ENCODE data around the gene FZD1.

Gene FZD1

GRCh38 chr7:91264046-91264923 lies at the start of gene FZD1:
TSS of gene FZD1 (plus strand) at chr7:91264433. CDS start at chr7:91264881, 448 bp downstream.
- peak; percentile 98 for DNase-seq

- no peak for DNase-seq
These were observed 37.8 kb upstream of the FZD1 start for GRCh38 chr7:91226411-91226810.

- DNase-seq = no peak
These were observed 35.9 kb upstream of the FZD1 start for GRCh38 chr7:91228327-91228726.

- DNase-seq = no peak
These were observed 35.2 kb upstream of the FZD1 start for GRCh38 chr7:91228927-91229558.

GRCh38 chr7:91230100-91230499 lies 34.1 kb upstream of the FZD1 start:
- no peak for DNase-seq

GRCh38 chr7:91230503-91230902 lies 33.7 kb upstream of the FZD1 start:
- DNase-seq = no peak

- no peak for DNase-seq
These were observed 31.0 kb upstream of the FZD1 start for GRCh38 chr7:91233212-91233611.

- DNase-seq = no peak
These were observed 28.9 kb upstream of the FZD1 start for GRCh38 chr7:91235211-91235832.

GRCh38 chr7:91239171-91239604 lies 25.0 kb upstream of the FZD1 start:
- DNase-seq = no peak

GRCh38 chr7:91239772-91240171 lies 24.5 kb upstream of the FZD1 start:
- DNase-seq = no peak

GRCh38 chr7:91240376-91240941 lies 23.8 kb upstream of the FZD1 start:
- DNase-seq = no peak

GRCh38 chr7:91242097-91242844 lies 22.0 kb upstream of the FZD1 start:
- DNase-seq = peak; percentile 6

GRCh38 chr7:91243591-91244301 lies 20.5 kb upstream of the FZD1 start:
- DNase-seq = peak; percentile 47

GRCh38 chr7:91247500-91247899 lies 16.7 kb upstream of the FZD1 start:
- DNase-seq = no peak

GRCh38 chr7:91248996-91249395 lies 15.2 kb upstream of the FZD1 start:
- DNase-seq = no peak

GRCh38 chr7:91249506-91250233 lies 14.6 kb upstream of the FZD1 start:
- DNase-seq = no peak

- no peak for DNase-seq
These were observed 13.5 kb upstream of the FZD1 start for GRCh38 chr7:91250706-91251105.

GRCh38 chr7:91251877-91252276 lies 12.4 kb upstream of the FZD1 start:
- DNase-seq = no peak

- peak; percentile 76 for DNase-seq
These were observed 718 bp upstream of the FZD1 start for GRCh38 chr7:91263384-91264045.

GRCh38 chr7:91264924-91265681 lies 870 bp downstream of the FZD1 start:
- DNase-seq = peak; percentile 40

All from NCI-H2171 (cell line).